GM12864 (cell line): Measurements from ENCODE around the gene PSENEN.

ENCODE experiments used
- DNase-seq: peaks from one replicate; pipeline ENCODE4 v3.0.0-alpha.2; 2011; ENCODE audit warnings: low read depth
- H3K4me3 ChIP-seq: 2 replicates; pipeline ENCODE4 v1.5.1; 2011; ENCODE audit warnings: mild to moderate bottlenecking, low read depth, low read length, control low read depth
- CTCF ChIP-seq: IDR thresholded peaks from 2 replicates; pipeline ENCODE4 v1.5.1; 2011; ENCODE audit warnings: low read depth, mild to moderate bottlenecking, moderate library complexity, low read length, control low read depth, inconsistent platforms; ENCODE audit errors: missing control alignments

Gene PSENEN

GRCh38 chr19:35745328-35746086, at the start of gene PSENEN, which contains the start of gene U2AF1L4:
Gene PSENEN, plus strand, starts transcription at chr19:35745651. Its CDS starts 280 bp downstream, at chr19:35745931.
Gene U2AF1L4, minus strand, starts transcription at chr19:35745418. Its CDS starts 27 bp downstream, at chr19:35745391.
- DNase-seq = peak; percentile 99
- TF ChIP-seq CTCF = no peak
- H3K4me3 ChIP-seq = peak within 1 kb of the TSS; percentile 77

GRCh38 chr19:35695895-35696422, 49.5 kb upstream of the PSENEN start:
- TF ChIP-seq CTCF = no peak
- no peak for DNase-seq
- no peak overlapping the region for H3K4me3 ChIP-seq

GRCh38 chr19:35696835-35697234, 48.6 kb upstream of the PSENEN start:
- no peak for DNase-seq
- TF ChIP-seq CTCF = no peak
- no peak overlapping the region for H3K4me3 ChIP-seq

- peak; percentile 99 for DNase-seq
- TF ChIP-seq CTCF = no peak
- H3K4me3 ChIP-seq = peak overlapping the region; percentile 53
Observed at GRCh38 chr19:35702223-35703012, 43.0 kb upstream of the PSENEN start.

GRCh38 chr19:35703343-35703742, 42.1 kb upstream of the PSENEN start:
- no peak for DNase-seq
- no peak overlapping the region; the same call in 1 of the 2 replicates for H3K4me3 ChIP-seq
- no peak for TF ChIP-seq CTCF

GRCh38 chr19:35704218-35704617, 41.2 kb upstream of the PSENEN start, which contains the start of gene ZBTB32:
Gene ZBTB32, plus strand, starts transcription at chr19:35704558. Its CDS starts 10,069 bp downstream, at chr19:35714627.
- no peak within 1 kb of the TSS for H3K4me3 ChIP-seq
- no peak for DNase-seq
- TF ChIP-seq CTCF = no peak
